ENCODE results near the gene F5. TPM values are rescaled to one million over a fixed set of nuclear protein-coding genes. Genes with fewer than 3 reads are reported as not detected.

Gene F5
- total and polyA plus RNA-seq, 2 of the 13 experiments (the other 11 are each of a cell fraction or from before 2014, with no cell fraction given), result 38.3 to 64.0 TPM

- no peak for TF ChIP-seq POLR2A (IDR thresholded peaks at IDR 0.05; ENCODE audit: insufficient read depth in 1 of 2, low read depth in 2 of 2, low read length in 2 of 2)
- no peak for TF ChIP-seq TBX3 (IDR thresholded peaks at IDR 0.05; ENCODE audit: borderline replicate concordance)
- no peak for TF ChIP-seq ZNF446 (CRISPR knock-in tag; IDR thresholded peaks at IDR 0.05)
- no peak for TF ChIP-seq ZNF12 (CRISPR knock-in tag; IDR thresholded peaks at IDR 0.05)
- TF ChIP-seq ZBTB38 (CRISPR knock-in tag; IDR thresholded peaks at IDR 0.05), result no peak
- TF ChIP-seq ZBTB43 (CRISPR knock-in tag; conservative IDR thresholded peaks at IDR 0.05), result no peak
- no peak for TF ChIP-seq NAIF1 (CRISPR knock-in tag; IDR thresholded peaks at IDR 0.05; ENCODE audit: borderline replicate concordance)
- TF ChIP-seq MLLT10 (CRISPR knock-in tag; IDR thresholded peaks at IDR 0.05), result no peak
- TF ChIP-seq THYN1 (CRISPR knock-in tag; IDR thresholded peaks at IDR 0.05; ENCODE audit: borderline replicate concordance, low read depth), result no peak
- no peak for TF ChIP-seq ZNF280D (CRISPR knock-in tag; IDR thresholded peaks at IDR 0.05)
Observed at GRCh38 chr1:169495916-169496315, 90.4 kb downstream of the F5 start (continued).

Measured in HepG2 (cell line).